ENCODE results near the gene ADAM17. TPM values are rescaled to one million over a fixed set of nuclear protein-coding genes. Genes with fewer than 3 reads are reported as not detected.

Gene ADAM17
- total and polyA plus RNA-seq, 2 of the 8 experiments (the other 6 are each of a cell fraction or from before 2014, with no cell fraction given) = 6.5 to 23.5 TPM

- H3K23me2 ChIP-seq (ENCODE audit: low read depth, low read length) = no peaks in the 10 kb centered on the region; the same call in 1 of the 2 replicates
- FAIRE-seq (no peak), DNase-seq (ENCODE audit: low read depth in 1 of 2, low spot score in 2 of 2) (no peak)
- H2BK12ac ChIP-seq (ENCODE audit: low read depth, low read length) = no peak overlapping the region
- H3K27me3 ChIP-seq (replicated peaks in 1 of 4; ENCODE audit: control insufficient read depth in 3 of 4, extremely low read depth in 1 of 4, insufficient read depth in 3 of 4, low read length in 3 of 4) = no peaks in the 10 kb centered on the region
- H3K36me3 ChIP-seq (ENCODE audit: control insufficient read depth in 2 of 4, insufficient read depth in 4 of 4, low read length in 3 of 4) = no peaks in the 10 kb centered on the region
- H3K79me1 ChIP-seq (ENCODE audit: low read depth, low read length) = peaks cover 2% of the 10 kb centered on the region; the same call in 1 of the 2 replicates
- H3K14ac ChIP-seq (ENCODE audit: insufficient read length) = no peak overlapping the region
- H2AK5ac ChIP-seq (ENCODE audit: low read depth, low read length) = no peak overlapping the region
- peaks cover 1 to 5% (median 4%) of the 10 kb centered on the region in 4 experiments; a peak in 4 of 7 replicates for H3K4me1 ChIP-seq (replicated peaks in 1 of 4; ENCODE audit: control insufficient read depth in 3 of 4, insufficient read depth in 4 of 4, low read length in 3 of 4)
- H3K4me3 ChIP-seq (ENCODE audit: extremely low read depth in 1 of 4, insufficient read depth in 2 of 4, low read depth in 3 of 4, low read length in 4 of 4) = no peak overlapping the region
- H3K4me2 ChIP-seq (ENCODE audit: insufficient read depth in 1 of 2, low read depth in 2 of 2, low read length in 2 of 2) = no peak overlapping the region
- no peak overlapping the region for H3K18ac ChIP-seq (ENCODE audit: extremely low read depth, low read length)
- peaks cover 9 to 46% of the 10 kb centered on the region in 2 experiments for H3K79me2 ChIP-seq (ENCODE audit: control insufficient read depth in 1 of 2, insufficient read depth in 2 of 2, low read length in 2 of 2)
- no peak overlapping the region for H4K8ac ChIP-seq (ENCODE audit: extremely low read depth, insufficient read depth, low read length)
- no peak overlapping the region for H3K56ac ChIP-seq (replicated peaks; ENCODE audit: insufficient read length, low read depth, low read length)
- no peak overlapping the region for H3K27ac ChIP-seq (ENCODE audit: low read depth, low read length)
- 88% methylated on average over 1 of the region's 1 CpG; no CpG with 5 or more reads in 1 of the 2 experiments for WGBS, 2 experiments (ENCODE audit: extremely low coverage in 1 of 2, insufficient coverage in 1 of 2, insufficient read length in 1 of 2, insufficient replicate concordance in 2 of 2, low coverage in 1 of 2, low lambda C conversion rate in 2 of 2, missing lambda C conversion rate in 1 of 2)
- no peak overlapping the region for H3K9ac ChIP-seq (replicated peaks in 1 of 4; ENCODE audit: extremely low read depth in 1 of 4, low read depth in 3 of 4, low read length in 3 of 4)
- no peak overlapping the region for H4K5ac ChIP-seq (ENCODE audit: insufficient read length, low read depth, low read length)
- peaks cover 5% of the 10 kb centered on the region in 2 experiments for H4K20me1 ChIP-seq (replicated peaks in 1 of 2; ENCODE audit: control insufficient read depth in 1 of 2, insufficient read depth in 2 of 2, low read length in 2 of 2)
- no peak overlapping the region for H3K23ac ChIP-seq (ENCODE audit: insufficient read length)
- no peak overlapping the region for H4K91ac ChIP-seq (replicated peaks; ENCODE audit: insufficient read length, low read length)
- H2BK5ac ChIP-seq (ENCODE audit: low read depth, low read length) = no peak overlapping the region
- H2BK15ac ChIP-seq (ENCODE audit: low read length) = no peak overlapping the region
- no peak overlapping the region for H2BK120ac ChIP-seq (replicated peaks; ENCODE audit: low read depth, low read length)
- CTCF ChIA-PET (ENCODE audit: partially characterized antibody) = interaction anchor here (1.0 kb wide), 1 partner anchor 34 kb away, joined by 3 read pairs; no protein-coding TSS in a partner anchor
- no peak overlapping the region for H3K4ac ChIP-seq (replicated peaks; ENCODE audit: insufficient read length, low read depth, low read length)
- no peaks in the 10 kb centered on the region for H3K9me3 ChIP-seq (ENCODE audit: insufficient read depth in 2 of 2, low read depth in 1 of 2, low read length in 1 of 2)
- no peak overlapping the region for H2AFZ ChIP-seq (ENCODE audit: low read length)
- no peak overlapping the region for H2BK20ac ChIP-seq (ENCODE audit: low read length)
- POLR2A ChIA-PET (ENCODE audit: partially characterized antibody) = no interaction called here
- no peak for TF ChIP-seq POLR2AphosphoS5 (IDR thresholded peaks at IDR 0.05; ENCODE audit: low read depth, low read length)
- no peak for TF ChIP-seq POLR2A (IDR thresholded peaks at IDR 0.05; ENCODE audit: control extremely low read depth in 1 of 2, low read depth in 2 of 2, low read length in 2 of 2)
- no peak for TF ChIP-seq EP300 (IDR thresholded peaks at IDR 0.05; ENCODE audit: borderline replicate concordance in 1 of 2, low read depth in 2 of 2, low read length in 2 of 2)
- no peak for TF ChIP-seq SIX5 (IDR thresholded peaks at IDR 0.05; ENCODE audit: low read depth, low read length)
- no peak for TF ChIP-seq HDAC6 (IDR thresholded peaks at IDR 0.05; ENCODE audit: low read depth, low read length)
- TF ChIP-seq GTF2F1 (IDR thresholded peaks at IDR 0.05; ENCODE audit: borderline replicate concordance, low read depth, low read length) = no peak
- no peak for TF ChIP-seq CTCF (IDR thresholded peaks at IDR 0.05; ENCODE audit: control extremely low read depth in 1 of 3, insufficient read depth in 1 of 3, low read depth in 1 of 3, low read length in 3 of 3)
- no peak for TF ChIP-seq RBBP5 (IDR thresholded peaks at IDR 0.05; ENCODE audit: borderline replicate concordance, low read depth, low read length)
- TF ChIP-seq BRCA1 (IDR thresholded peaks at IDR 0.05; ENCODE audit: low read depth, low read length) = no peak
- TF ChIP-seq KDM1A (IDR thresholded peaks at IDR 0.05; ENCODE audit: borderline replicate concordance, low read length) = no peak
- TF ChIP-seq, protein P1, sequence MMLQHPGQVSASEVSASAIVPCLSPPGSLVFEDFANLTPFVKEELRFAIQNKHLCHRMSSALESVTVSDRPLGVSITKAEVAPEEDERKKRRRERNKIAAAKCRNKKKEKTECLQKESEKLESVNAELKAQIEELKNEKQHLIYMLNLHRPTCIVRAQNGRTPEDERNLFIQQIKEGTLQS (IDR thresholded peaks at IDR 0.05; ENCODE audit: insufficient read depth, low read depth, low read length) = no peak
- no peak for TF ChIP-seq SP1 (IDR thresholded peaks at IDR 0.05; ENCODE audit: low read depth, low read length)
Measured at GRCh38 chr2:9543557-9543956, 12.1 kb downstream of the ADAM17 start.

Measured in H1 (cell line).